Superior temporal gyrus (tissue), 1 donor: ENCODE results near the gene EPHA6.
"Not testable (repeated sequence)": the region's sequence is repeated elsewhere in the genome, so short reads cannot be mapped to it uniquely, and the experiment has no call there.

Experiments used
- DNase-seq: peaks from one replicate; pipeline ENCODE4 v3.0.0-alpha.2; 2016; ENCODE audit errors: extremely low spot score

EPHA6 gene

DNA sequence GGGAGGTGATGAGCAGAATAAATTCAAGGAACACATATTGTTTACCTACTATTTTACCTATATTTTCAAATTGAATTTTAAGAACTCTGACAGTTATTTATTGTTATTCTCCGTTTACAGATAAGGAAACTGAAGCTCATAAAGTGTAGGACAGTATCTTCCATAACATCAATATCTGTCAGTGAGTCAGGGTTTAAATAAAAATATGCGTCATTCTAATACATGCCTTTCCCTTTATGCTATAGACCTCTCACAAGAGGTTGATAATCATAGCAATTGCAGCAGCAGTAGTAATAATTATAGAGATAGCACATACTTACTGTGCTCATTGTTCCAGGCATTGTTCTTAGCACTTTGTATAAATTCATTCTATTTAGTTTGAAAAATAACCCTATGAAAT is 101.1 kb downstream of the EPHA6 start:
- no peak for DNase-seq

DNA sequence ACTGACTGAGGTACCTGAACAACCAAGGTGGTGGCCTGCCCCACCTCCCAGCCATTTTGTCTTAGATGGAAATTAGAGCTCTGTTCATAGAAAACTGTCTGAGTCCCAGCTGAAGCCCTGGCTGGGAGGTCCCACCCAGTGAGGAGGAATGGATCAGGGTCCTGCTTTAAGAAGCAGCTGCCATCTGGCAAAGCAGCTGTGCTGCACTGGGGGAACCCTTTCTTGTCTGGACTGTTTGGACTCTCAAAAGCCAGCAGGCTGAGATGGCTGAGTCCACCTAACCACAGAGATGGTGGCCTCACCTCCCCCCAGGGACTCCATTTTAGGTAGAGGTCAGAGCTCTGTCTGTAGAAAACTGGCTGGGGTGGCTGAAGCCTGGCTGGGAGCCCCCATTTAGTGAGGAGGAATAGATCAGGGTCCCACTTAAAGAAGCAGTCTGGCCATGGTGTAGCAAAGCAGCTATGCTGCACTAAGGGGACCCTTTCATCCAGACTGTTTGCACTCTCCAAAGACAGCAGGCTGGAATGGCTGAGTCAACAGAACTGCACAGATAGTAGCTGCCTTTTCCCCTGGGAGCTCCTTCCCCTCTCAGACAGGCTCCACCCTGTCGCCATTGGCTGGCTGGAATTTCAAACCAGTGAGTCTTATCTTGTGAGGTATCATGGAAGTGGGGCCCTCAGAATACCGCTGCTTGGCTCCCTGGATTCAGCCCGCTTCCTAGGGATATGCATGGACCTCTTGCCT is 116.9 kb downstream of the EPHA6 start:
- no peak for DNase-seq

- not testable (repeated sequence) for DNase-seq
Observed at GRCh38 chr3:96942131-96942530, 127.7 kb downstream of the EPHA6 start.

DNA sequence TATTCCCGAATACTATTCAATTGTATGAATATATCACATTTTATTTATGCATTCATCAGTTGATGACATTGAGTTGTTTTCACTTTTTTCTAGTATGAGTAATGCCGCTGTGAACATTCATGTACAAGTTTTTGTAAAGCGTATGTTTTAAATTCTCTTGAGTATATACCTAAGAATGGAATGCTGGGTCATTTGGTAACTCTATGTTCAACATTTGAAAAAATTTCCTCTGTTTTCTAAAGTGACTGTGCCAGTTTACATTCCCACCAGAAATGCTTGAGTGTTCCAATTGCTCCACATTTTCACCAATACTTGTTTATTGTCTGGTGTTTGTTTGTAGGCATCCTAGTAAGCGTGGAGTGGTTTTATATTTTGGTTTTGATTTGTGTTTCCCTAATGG is 144.5 kb downstream of the EPHA6 start:
- DNase-seq, result no peak

GRCh38 chr3:96959474-96959873 is 145.1 kb downstream of the EPHA6 start:
- DNase-seq, result no peak

DNA sequence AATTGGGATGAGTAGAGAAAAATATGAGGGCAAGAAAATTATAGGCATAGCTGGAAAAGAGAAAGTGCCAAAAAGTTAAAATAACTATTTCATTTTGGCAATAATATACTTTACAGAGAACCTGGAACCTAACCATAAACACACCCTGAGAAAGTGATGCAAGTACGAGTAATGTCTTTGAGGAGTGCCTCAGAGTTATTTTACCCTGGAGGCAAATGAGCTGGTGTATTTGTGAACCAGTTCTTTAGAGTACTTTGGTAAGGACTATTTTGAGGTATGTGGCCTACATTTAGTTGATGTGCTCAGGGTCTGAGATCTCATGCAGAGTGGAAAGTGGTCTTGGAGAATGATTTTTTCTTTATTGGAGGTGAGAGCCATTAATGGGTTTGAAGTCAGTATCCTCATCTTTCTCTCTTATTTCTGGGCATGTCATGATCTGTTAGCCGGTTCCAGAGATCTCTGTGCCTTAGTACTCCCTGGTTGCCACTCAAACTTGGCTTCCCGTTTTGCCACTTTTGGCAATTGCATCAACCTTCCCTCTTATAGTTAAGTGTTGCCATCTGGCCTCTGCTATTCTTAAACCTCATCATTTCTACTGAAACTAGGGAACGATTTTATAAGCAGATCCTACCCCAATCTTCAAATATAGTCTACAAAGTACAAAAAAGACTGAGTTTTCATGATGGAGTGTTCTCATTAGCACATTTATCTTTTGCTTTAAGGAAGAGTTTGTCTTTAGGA is 145.7 kb downstream of the EPHA6 start:
- DNase-seq, result peak; percentile 60

DNA sequence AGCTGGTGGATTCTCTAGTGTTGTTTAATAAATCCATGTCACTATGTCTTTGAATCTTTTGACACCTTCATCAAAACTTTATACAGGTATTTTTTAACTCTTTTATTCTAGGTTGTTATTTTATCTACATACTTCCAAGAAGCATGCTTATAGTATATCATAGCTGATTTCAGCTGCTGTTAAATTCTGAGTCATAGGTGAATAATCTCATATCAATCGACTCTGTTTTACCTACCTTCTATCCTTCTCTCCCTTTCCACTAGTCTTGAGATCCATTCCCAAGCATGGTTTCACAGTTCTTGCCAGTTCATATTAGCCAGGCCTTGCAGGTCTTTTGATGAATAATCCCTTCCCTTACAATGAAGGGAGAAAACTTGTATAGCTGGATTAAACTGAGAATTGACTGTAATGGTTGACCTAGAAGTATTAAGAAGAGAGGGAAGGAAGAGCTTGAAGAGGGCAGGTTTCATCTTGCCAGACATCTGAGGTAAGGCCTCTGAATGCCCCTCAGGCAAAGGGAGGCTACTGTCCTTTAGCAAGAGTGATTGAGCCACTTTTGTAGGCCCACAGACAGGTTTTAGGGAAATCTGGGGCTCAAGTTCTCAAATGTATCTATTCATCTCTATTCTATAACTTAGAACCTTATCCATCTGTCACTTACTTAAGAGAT is 146.4 kb downstream of the EPHA6 start:
- DNase-seq, result no peak

GRCh38 chr3:96961576-96961975 is 147.2 kb downstream of the EPHA6 start:
- DNase-seq, result no peak

- DNase-seq, result no peak
Observed at GRCh38 chr3:96966181-96966929, 152.0 kb downstream of the EPHA6 start.

GRCh38 chr3:96970211-96970610 is 155.8 kb downstream of the EPHA6 start:
- DNase-seq, result no peak

DNA sequence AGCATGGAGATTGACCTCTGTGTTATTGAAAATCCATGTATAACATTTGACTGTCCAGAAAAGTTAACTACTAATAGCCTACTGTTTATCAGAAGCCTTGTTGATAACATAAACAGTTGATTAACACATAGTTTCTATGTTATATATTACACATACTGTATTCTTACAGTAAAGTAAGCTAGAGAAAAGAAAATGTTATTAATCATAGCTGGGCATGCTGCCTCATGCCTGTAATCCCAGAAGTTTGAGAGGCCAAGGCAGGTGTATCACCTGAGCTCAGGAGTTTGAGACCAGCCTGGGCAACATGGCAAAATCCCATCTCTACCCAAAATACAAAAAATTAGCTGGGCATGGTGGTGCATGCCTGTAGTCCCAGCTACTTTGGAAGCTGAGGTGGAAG is 163.3 kb downstream of the EPHA6 start:
- DNase-seq, result no peak

GRCh38 chr3:96983716-96984115 is 169.3 kb downstream of the EPHA6 start:
- not testable (repeated sequence) for DNase-seq

- DNase-seq, result no peak
Observed at GRCh38 chr3:96986241-96986640, 171.8 kb downstream of the EPHA6 start.

GRCh38 chr3:96991231-96991630 is 176.8 kb downstream of the EPHA6 start:
- no peak for DNase-seq

DNA sequence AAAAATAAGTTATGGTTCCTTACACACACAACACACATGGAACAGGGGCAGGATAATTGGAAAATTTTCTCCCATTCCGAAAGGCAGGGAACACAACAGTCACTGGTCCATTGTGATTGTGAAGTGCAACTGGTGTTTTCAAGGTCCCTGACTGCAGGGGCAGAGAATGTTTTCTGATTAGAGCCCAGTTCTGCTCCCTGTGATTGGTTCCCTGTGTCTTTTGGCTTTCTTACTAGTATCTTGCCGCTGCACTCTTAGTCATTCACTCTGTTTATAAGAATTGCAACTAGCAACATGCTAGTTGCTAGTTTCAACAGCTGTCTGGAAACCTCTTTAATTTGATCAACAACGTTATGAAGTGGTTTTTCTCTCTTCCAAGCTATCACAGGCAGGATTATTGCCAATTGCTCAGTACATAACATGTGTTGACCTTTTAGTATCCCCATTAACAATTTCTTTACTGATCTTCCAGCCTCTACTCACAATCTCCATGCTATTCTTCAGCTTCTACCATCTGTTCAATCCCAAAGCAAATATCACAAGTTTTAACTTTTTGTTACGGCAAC is 177.5 kb downstream of the EPHA6 start:
- DNase-seq, result no peak

DNA sequence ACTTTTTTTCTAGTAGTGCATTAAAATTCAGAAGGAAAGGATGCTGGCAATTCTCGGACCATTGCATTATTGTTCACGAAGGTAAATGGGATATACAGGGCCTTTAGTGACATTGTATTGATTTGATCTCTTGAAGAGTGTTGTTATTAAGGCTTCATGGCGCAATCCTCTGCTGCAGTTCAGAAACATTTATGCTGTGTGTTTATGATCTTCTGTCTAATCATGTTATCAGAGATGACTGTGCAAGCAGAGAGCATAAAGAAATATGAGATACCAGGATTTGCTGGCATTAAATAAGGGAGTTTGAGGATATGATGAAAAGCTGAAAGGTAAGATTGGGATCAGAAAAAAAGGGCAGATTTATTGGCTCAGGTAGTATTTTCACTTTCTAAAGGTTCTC is 180.6 kb downstream of the EPHA6 start:
- DNase-seq, result no peak

GRCh38 chr3:96996009-96996408 is 181.6 kb downstream of the EPHA6 start:
- DNase-seq, result no peak

DNA sequence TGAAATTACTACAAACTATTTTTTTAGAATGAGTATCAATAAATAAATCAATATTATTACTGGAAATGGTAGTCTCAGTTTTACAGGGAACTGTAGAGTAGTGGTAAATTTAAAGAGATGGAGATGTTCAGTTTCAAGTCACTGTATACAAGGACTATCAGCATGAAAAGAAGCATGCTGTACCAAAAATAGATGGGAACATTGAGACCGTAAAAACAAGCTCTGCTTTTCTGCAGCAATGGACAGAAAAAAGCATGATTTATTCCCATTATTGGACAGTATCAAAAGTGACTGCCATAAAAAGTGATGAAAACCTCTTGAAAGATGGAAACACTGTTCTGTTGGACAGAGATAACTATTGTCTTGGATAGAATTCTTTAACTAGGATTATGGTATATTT is 187.2 kb downstream of the EPHA6 start:
- no peak for DNase-seq

DNA sequence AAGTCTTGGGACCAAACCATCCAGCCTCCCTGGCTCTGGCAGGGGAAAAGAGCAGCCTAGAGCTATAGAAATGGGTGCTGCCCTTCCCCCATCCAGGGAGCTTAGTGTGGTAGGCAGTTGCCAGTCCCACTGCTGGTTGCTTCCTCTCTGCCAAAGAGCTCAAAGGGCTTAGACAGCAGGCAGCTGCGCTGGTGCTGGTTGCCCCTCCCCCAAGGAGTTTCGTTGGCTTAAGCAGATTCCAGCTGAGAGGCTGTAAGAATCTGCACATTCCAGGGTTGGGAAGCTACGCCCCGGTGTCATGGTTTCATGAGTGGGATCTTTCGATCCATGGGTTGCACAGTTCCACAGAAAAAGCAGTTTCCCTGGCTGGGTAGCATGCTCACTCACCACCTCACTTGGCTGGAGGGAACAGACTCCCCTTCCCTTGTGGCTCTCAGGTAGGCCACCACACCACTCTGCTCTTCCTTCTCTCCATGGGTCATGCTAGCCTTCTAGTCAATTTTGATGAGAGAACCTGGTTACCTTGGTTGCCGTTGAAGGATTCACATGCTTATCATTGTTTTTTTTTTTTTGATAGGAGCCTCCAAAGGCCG is 195.1 kb downstream of the EPHA6 start:
- DNase-seq, result no peak

DNA sequence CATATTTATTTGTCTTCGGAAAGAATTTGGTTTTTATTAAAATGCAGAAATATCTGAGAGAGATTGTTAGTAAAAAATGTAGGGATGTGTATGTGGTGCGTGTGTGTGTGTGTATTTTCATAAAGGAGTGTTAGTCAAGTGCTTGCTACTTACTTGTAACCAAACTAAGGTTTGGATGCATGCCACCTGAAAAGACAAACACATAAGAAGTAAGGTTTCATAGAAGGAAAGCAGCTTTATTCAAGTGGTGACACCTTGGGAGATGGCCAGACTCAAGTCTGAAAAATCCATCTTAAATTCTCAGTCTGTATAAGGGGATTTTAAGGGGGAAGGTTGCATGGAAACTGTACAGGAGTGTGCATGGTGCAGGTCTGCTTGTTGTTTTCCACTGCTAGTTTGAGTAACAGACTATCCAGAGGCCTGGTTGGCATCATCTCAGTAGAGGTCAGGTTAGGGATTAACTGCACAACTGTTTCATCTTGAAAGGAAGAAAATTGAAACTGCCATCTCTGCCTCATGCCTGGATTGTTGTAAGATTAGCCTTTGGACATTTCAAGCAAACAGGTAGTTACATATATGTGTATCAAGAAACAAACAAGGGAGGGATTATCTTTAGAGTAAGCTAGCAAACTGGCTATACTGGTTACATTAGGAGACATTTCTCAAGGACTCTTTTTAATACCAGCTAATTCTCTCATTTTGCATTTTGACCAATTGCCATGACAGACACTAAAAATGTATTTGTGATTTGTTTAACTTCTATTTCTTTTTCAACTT is 196.7 kb downstream of the EPHA6 start:
- no peak for DNase-seq

DNA sequence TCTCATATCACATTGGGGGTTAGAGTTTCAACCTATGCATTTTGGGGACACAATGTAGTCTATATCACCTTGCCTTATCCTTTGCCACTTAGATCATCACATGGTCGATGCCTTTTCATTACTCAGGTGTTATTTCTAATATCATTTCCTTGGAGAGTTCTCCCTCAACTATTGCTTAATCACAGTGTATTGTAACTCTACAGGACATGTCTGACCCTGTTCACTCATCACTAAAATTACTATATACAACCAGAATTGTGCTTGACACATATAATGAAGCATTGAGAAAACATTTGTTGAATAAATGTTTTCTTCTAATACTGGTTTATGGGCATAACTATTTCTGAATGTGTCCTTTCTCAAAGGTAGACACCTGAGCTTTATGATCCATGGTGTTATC is 207.4 kb downstream of the EPHA6 start:
- DNase-seq, result no peak
